Osteocyte (in vitro differentiated cells): ENCODE results near the gene ZMIZ1. TPM values are rescaled to one million over a fixed set of nuclear protein-coding genes. Genes with fewer than 3 reads are reported as not detected.

ENCODE experiments used
- DNase-seq: peaks from one replicate; pipeline ENCODE4 v3.0.0; 2021; ENCODE audit warnings: mixed read lengths; ENCODE audit not compliant: unreplicated experiment; ENCODE audit errors: extremely low spot score
- H3K27ac Mint-ChIP-seq: one replicate; pipeline ENCODE4 v1.8.0; 2021; ENCODE audit warnings: mild to moderate bottlenecking, mixed read lengths; ENCODE audit not compliant: unreplicated experiment
- H3K27me3 Mint-ChIP-seq: one replicate; pipeline ENCODE4 v1.8.0; 2021; ENCODE audit warnings: mixed read lengths; ENCODE audit not compliant: unreplicated experiment
- H3K36me3 Mint-ChIP-seq: one replicate; pipeline ENCODE4 v1.8.0; 2021; ENCODE audit warnings: mixed read lengths; ENCODE audit not compliant: unreplicated experiment
- H3K4me1 Mint-ChIP-seq: one replicate; pipeline ENCODE4 v1.8.0; 2021; ENCODE audit warnings: mixed read lengths; ENCODE audit not compliant: unreplicated experiment
- H3K4me3 Mint-ChIP-seq: one replicate; pipeline ENCODE4 v1.8.0; 2021; ENCODE audit warnings: mild to moderate bottlenecking, moderate library complexity, mixed read lengths; ENCODE audit not compliant: unreplicated experiment
- H3K9me3 Mint-ChIP-seq: one replicate; pipeline ENCODE4 v1.8.0; 2021; ENCODE audit warnings: mixed read lengths; ENCODE audit not compliant: unreplicated experiment
- total RNA-seq: library from RNA; stranded (reverse); gene quantifications from 2 replicates; pipeline ENCODE4 v1.2.1, GENCODE V29; 2021
- TF ChIP-seq, protein P1 (sequence below): fragments of 200-600 bp; sonication (generic); IDR thresholded peaks from 2 replicates; pipeline ENCODE4 v1.5.0; 2021; ENCODE audit warnings: antibody characterized with exemption, mild to moderate bottlenecking, moderate library complexity

Gene ZMIZ1
- total RNA-seq, 1 donor from 2014 or later = 90.5 TPM

- Mint-ChIP-seq H3K36me3 (no peaks in the 10 kb centered on the region), H3K27ac (no peak overlapping the region), H3K4me3 (no peak overlapping the region), H3K27me3 (peaks cover 31% of the 10 kb centered on the region), H3K4me1 (peaks cover 14% of the 10 kb centered on the region), H3K9me3 (no peaks in the 10 kb centered on the region)
- TF ChIP-seq, protein P1, sequence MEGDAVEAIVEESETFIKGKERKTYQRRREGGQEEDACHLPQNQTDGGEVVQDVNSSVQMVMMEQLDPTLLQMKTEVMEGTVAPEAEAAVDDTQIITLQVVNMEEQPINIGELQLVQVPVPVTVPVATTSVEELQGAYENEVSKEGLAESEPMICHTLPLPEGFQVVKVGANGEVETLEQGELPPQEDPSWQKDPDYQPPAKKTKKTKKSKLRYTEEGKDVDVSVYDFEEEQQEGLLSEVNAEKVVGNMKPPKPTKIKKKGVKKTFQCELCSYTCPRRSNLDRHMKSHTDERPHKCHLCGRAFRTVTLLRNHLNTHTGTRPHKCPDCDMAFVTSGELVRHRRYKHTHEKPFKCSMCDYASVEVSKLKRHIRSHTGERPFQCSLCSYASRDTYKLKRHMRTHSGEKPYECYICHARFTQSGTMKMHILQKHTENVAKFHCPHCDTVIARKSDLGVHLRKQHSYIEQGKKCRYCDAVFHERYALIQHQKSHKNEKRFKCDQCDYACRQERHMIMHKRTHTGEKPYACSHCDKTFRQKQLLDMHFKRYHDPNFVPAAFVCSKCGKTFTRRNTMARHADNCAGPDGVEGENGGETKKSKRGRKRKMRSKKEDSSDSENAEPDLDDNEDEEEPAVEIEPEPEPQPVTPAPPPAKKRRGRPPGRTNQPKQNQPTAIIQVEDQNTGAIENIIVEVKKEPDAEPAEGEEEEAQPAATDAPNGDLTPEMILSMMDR = no peak
- DNase-seq = no peak
These were observed 23.1 kb upstream of the ZMIZ1 start for GRCh38 chr10:79045566-79046175.

DNA sequence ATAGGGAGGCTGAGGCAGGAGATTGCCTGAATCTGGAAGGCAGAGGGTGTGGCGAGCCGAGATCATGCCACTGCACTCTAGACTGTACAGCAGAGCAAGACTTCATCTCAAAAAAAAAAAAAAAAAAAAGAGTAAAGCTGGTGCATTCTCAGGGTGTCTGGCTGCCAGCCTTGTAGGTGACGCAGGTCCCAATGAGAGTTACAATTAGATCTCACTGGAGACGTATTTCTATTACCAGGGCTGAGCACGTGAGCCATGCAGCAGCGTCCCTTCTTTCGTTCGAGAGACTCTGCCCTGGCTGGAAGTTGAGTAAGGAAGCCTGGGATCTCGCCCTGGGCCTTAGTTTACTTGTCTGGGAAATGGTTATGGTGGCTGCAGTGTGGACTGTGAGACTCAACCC is 22.4 kb upstream of the ZMIZ1 start:
- no peaks in the 10 kb centered on the region for H3K36me3 Mint-ChIP-seq
- peaks cover 20% of the 10 kb centered on the region for H3K4me1 Mint-ChIP-seq
- no peak for DNase-seq
- no peaks in the 10 kb centered on the region for H3K9me3 Mint-ChIP-seq
- TF ChIP-seq, protein P1 = no peak
- no peak overlapping the region for H3K27ac Mint-ChIP-seq
- no peak overlapping the region for H3K4me3 Mint-ChIP-seq
- peaks cover 24% of the 10 kb centered on the region for H3K27me3 Mint-ChIP-seq

DNA sequence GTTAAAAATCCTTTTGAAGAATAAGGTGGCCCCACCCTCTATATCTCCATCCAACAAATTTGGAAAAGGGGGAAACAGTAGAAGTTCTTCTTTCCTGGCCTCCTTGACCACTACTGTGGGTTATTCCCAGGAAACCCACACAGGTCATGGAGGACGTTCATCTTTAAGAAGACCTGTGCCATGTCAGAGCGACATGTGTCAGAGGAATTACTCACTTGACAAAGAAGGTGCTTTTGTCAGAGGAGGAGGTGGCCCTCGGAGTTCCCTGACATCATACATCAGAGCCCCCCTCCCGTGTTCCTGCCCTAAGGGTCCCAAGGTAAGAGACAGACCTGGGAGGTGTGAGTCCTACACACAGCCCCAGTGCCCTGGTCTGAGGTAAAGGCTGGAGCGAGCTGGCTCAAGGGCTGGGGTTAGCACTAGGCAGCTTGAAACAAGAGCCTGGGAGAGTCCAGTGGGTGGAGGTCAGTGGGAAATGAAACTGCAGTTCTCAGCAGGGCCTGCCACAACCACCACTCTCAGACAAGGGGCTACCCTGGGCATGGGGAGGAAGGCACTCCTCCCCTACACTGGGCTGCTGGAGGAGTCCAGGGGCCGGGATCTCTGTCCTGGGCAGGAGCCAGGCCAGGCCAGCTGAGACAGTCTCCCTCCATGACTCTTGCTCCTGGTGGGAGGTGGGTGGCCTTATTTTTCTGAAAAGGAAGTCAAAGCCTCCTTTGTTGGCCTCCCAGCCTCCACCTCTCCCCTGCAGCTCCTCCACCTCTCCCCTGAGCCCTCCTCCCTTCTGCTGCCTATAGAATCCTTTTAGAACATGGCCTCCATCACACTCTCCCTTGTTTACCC is 21.8 kb upstream of the ZMIZ1 start:
- TF ChIP-seq, protein P1 = no peak
- DNase-seq = no peak
- peaks cover 26% of the 10 kb centered on the region for H3K4me1 Mint-ChIP-seq
- H3K27ac Mint-ChIP-seq = no peak overlapping the region
- H3K9me3 Mint-ChIP-seq = no peaks in the 10 kb centered on the region
- H3K4me3 Mint-ChIP-seq = no peak overlapping the region
- peaks cover 18% of the 10 kb centered on the region for H3K27me3 Mint-ChIP-seq
- no peaks in the 10 kb centered on the region for H3K36me3 Mint-ChIP-seq

GRCh38 chr10:79047584-79047874 is 21.2 kb upstream of the ZMIZ1 start:
- Mint-ChIP-seq H3K27ac (no peak overlapping the region), H3K27me3 (peaks cover 12% of the 10 kb centered on the region), H3K9me3 (no peaks in the 10 kb centered on the region), H3K4me1 (peaks cover 28% of the 10 kb centered on the region), H3K4me3 (no peak overlapping the region), H3K36me3 (no peaks in the 10 kb centered on the region)
- TF ChIP-seq, protein P1 = no peak
- DNase-seq = no peak

DNA sequence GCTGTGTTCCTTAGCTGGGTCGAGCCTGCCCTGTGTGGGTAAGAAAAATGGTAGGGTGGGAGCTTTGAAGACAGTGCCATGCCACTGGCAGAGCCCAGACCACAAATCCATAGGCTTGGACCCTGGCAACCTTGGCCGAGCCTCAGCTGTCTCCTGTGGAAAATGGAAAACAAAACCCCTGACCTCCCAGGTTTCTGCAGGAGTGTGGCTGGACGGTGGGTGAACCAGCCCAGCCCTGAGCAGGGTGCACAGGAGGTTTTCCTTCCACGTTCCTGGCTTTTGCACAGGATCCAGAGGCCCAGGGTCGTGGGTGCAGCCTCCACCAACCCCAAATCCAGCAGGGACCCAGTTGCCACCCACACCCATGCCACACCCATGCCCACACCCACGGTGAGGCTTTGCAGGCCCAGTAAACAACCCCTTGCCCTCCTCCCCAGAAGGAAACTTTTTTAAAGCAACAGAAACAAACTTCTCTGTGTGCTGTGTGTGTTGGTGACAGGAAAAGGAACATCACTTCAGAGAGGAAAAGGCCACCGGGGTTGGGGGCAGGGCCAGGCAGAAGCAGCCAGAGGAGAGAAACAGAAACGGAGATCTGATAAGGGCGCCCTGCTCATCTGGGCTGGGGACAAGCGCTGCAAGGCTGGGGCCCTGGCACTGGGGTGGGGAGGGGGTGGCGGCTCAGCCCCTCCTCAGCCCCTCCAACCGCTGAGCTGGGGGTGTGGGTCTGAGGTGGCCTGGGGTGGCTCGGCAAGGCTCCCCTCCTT is 20.7 kb upstream of the ZMIZ1 start:
- H3K27me3 Mint-ChIP-seq = peaks cover 8% of the 10 kb centered on the region
- no peaks in the 10 kb centered on the region for H3K36me3 Mint-ChIP-seq
- no peak overlapping the region for H3K4me3 Mint-ChIP-seq
- H3K27ac Mint-ChIP-seq = no peak overlapping the region
- TF ChIP-seq, protein P1 = no peak
- no peaks in the 10 kb centered on the region for H3K9me3 Mint-ChIP-seq
- DNase-seq = no peak
- H3K4me1 Mint-ChIP-seq = peaks cover 28% of the 10 kb centered on the region
